ENCODE data around the gene HNF4A. TPM values are rescaled to one million over a fixed set of nuclear protein-coding genes. Genes with fewer than 3 reads are reported as not detected.

HNF4A gene
- total RNA-seq, 1 experiment from 2014 or later = 0.15 TPM

GRCh38 chr20:44407402-44408184, 52.1 kb downstream of the HNF4A start:
- no peaks in the 10 kb centered on the region for H3K36me3 Mint-ChIP-seq
- no peaks in the 10 kb centered on the region for H3K27me3 Mint-ChIP-seq (ENCODE audit: low read depth)
- no peaks in the 10 kb centered on the region for H3K4me1 Mint-ChIP-seq
- POLR2A ChIA-PET = no interaction called here
- DNase-seq (ENCODE audit: low spot score) (no peak), ATAC-seq (no peak)
- H3K9me3 Mint-ChIP-seq = peaks cover 7% of the 10 kb centered on the region
- H3K4me3 Mint-ChIP-seq = no peak overlapping the region
- CTCF ChIA-PET = interaction anchor here (0.6 to 1.4 kb wide), 3 partner anchors 42 to 219 kb away, joined by 3 to 5 read pairs (median 4); no protein-coding TSS in a partner anchor
- no peak for TF ChIP-seq ZNF121 (CRISPR knock-in tag; IDR thresholded peaks at IDR 0.05)
- no peak for TF ChIP-seq E2F1 (CRISPR knock-in tag; IDR thresholded peaks at IDR 0.05)
- no peak for TF ChIP-seq EMX1 (CRISPR knock-in tag; IDR thresholded peaks at IDR 0.05)
- no peak overlapping the region for H3K27ac Mint-ChIP-seq

- H3K27ac Mint-ChIP-seq = no peak overlapping the region
- ChIA-PET POLR2A (no interaction called here), CTCF (no interaction called here)
- H3K4me1 Mint-ChIP-seq = no peaks in the 10 kb centered on the region
- H3K9me3 Mint-ChIP-seq = peaks cover 7% of the 10 kb centered on the region
- DNase-seq (ENCODE audit: low spot score) (no peak), ATAC-seq (no peak)
- TF ChIP-seq ZNF396 (CRISPR knock-in tag; IDR thresholded peaks at IDR 0.05; ENCODE audit: borderline replicate concordance) (no peak), KAT7 (CRISPR knock-in tag; IDR thresholded peaks at IDR 0.05; ENCODE audit: borderline replicate concordance) (no peak), MXD4 (CRISPR knock-in tag; IDR thresholded peaks at IDR 0.05; ENCODE audit: borderline replicate concordance) (no peak), ZNF219 (CRISPR knock-in tag; IDR thresholded peaks at IDR 0.05; ENCODE audit: borderline replicate concordance) (no peak), FOXP1 (CRISPR knock-in tag; IDR thresholded peaks at IDR 0.05; ENCODE audit: borderline replicate concordance) (no peak), GABPB1 (CRISPR knock-in tag; IDR thresholded peaks at IDR 0.05) (no peak), ZNF121 (CRISPR knock-in tag; IDR thresholded peaks at IDR 0.05) (no peak), ZNF138 (CRISPR knock-in tag; conservative IDR thresholded peaks at IDR 0.05) (no peak), ATF1 (CRISPR knock-in tag; IDR thresholded peaks at IDR 0.05) (no peak), NR3C1 (CRISPR knock-in tag; conservative IDR thresholded peaks at IDR 0.05; ENCODE audit: low read depth) (no peak), JUN (CRISPR knock-in tag; IDR thresholded peaks at IDR 0.05) (no peak), PREB (CRISPR knock-in tag; IDR thresholded peaks at IDR 0.05; ENCODE audit: borderline replicate concordance) (no peak)
- no peaks in the 10 kb centered on the region for H3K27me3 Mint-ChIP-seq (ENCODE audit: low read depth)
- no peak overlapping the region for H3K4me3 Mint-ChIP-seq
- H3K36me3 Mint-ChIP-seq = no peaks in the 10 kb centered on the region
These were observed 53.7 kb downstream of the HNF4A start for GRCh38 chr20:44409132-44409600.

GRCh38 chr20:44410583-44411019, 55.1 kb downstream of the HNF4A start:
- POLR2A ChIA-PET = no interaction called here
- ATAC-seq (no peak), DNase-seq (ENCODE audit: low spot score) (no peak)
- CTCF ChIA-PET = no interaction called here
- Mint-ChIP-seq H3K4me3 (no peak overlapping the region), H3K27me3 (ENCODE audit: low read depth) (no peaks in the 10 kb centered on the region), H3K27ac (no peak overlapping the region), H3K36me3 (no peaks in the 10 kb centered on the region), H3K9me3 (no peaks in the 10 kb centered on the region), H3K4me1 (no peaks in the 10 kb centered on the region)
- TF ChIP-seq ZNF416 (CRISPR knock-in tag; IDR thresholded peaks at IDR 0.05) = no peak
- TF ChIP-seq FOXK1 (CRISPR knock-in tag; IDR thresholded peaks at IDR 0.05) = no peak
- no peak for TF ChIP-seq ZBTB21 (CRISPR knock-in tag; IDR thresholded peaks at IDR 0.05; ENCODE audit: borderline replicate concordance)
- TF ChIP-seq, protein P1, sequence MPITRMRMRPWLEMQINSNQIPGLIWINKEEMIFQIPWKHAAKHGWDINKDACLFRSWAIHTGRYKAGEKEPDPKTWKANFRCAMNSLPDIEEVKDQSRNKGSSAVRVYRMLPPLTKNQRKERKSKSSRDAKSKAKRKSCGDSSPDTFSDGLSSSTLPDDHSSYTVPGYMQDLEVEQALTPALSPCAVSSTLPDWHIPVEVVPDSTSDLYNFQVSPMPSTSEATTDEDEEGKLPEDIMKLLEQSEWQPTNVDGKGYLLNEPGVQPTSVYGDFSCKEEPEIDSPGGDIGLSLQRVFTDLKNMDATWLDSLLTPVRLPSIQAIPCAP (CRISPR knock-in tag; IDR thresholded peaks at IDR 0.05) = no peak
- TF ChIP-seq HMGA2 (CRISPR knock-in tag; IDR thresholded peaks at IDR 0.05) = no peak
- no peak for TF ChIP-seq NFE2L1 (CRISPR knock-in tag; IDR thresholded peaks at IDR 0.05)
